Endothelial cell of umbilical vein (primary cell): ENCODE measurements around the gene LBHD2. TPM values are rescaled to one million over a fixed set of nuclear protein-coding genes. Genes with fewer than 3 reads are reported as not detected.

Experiments
- BruUV-seq: library from RNA; stranded (reverse); fragments of 400-500 nt; replicated peaks from 2 replicates; lab custom pipeline; 2021; lab: Mats Ljungman, UMichigan
- CTCF ChIA-PET: fragments of 300-600, 350-600 bp; sonication (Branson Sonifier 250); formaldehyde crosslinking; loops from one replicate; lab custom pipeline; 2021; ENCODE audit warnings: antibody characterized with exemption, inconsistent platforms; lab: Charles Lee
- POLR2A ChIA-PET: fragments of 300-600, 350-600 bp; sonication (Branson Sonifier 250); formaldehyde crosslinking; loops from one replicate; lab custom pipeline; 2021; ENCODE audit warnings: antibody characterized with exemption, inconsistent platforms; lab: Charles Lee
- DNase-seq: peaks from one replicate; pipeline ENCODE4 v3.0.0-alpha.2; 2011; ENCODE audit warnings: low read depth, low spot score
- FAIRE-seq: peaks from 2 replicates; lab custom pipeline; 2011; peaks lifted over from hg19 to GRCh38; lab: Jason Lieb, UNC
- H2AFZ ChIP-seq: 2 replicates; pipeline ENCODE4 v1.6.0; 2012; ENCODE audit warnings: low read depth, low read length, control low read depth, inconsistent platforms
- H3K27ac ChIP-seq: 2 replicates; pipeline ENCODE4 v1.5.1; 2011; ENCODE audit warnings: low read depth, mild to moderate bottlenecking, control low read depth, low read length, moderate library complexity; ENCODE audit not compliant: insufficient read depth
- H3K27me3 ChIP-seq, 2 experiments: 2 replicates each; pipeline versions ENCODE4 v1.6.0 to v1.6.1; 2011; ENCODE audit warnings: low read length in 2 of 2, mixed read lengths in 1 of 2; ENCODE audit not compliant: control insufficient read depth in 2 of 2, insufficient read depth in 2 of 2
- H3K36me3 ChIP-seq, 2 experiments: 2 replicates in 1 of 2; 3 replicates in 1 of 2; pipeline ENCODE4 v1.5.1; 2011; ENCODE audit warnings: low read length in 2 of 2, mild to moderate bottlenecking in 1 of 2, moderate library complexity in 1 of 2; ENCODE audit not compliant: control insufficient read depth in 2 of 2, insufficient read depth in 2 of 2; ENCODE audit errors: extremely low read depth in 1 of 2
- H3K4me1 ChIP-seq: 3 replicates; pipeline ENCODE4 v1.5.1; 2011; ENCODE audit warnings: mild to moderate bottlenecking, low read length; ENCODE audit not compliant: control insufficient read depth, insufficient read depth; ENCODE audit errors: extremely low read depth
- H3K4me2 ChIP-seq: 2 replicates; pipeline ENCODE4 v1.6.1; 2011; ENCODE audit warnings: low read length, control low read depth, mixed read lengths; ENCODE audit not compliant: insufficient read depth
- H3K4me3 ChIP-seq, 3 experiments: fragments of 200-600 bp in 1 of 3; sonication (generic), shearing (Covaris generic) in 1 of 3; replicated peaks in 1 of 3; 2 replicates each; pipeline ENCODE4 v1.5.1; 2011 to 2016; ENCODE audit warnings: control low read depth in 3 of 3, low read length in 3 of 3, mild to moderate bottlenecking in 2 of 3, inconsistent platforms in 1 of 3, low read depth in 1 of 3, moderate library complexity in 1 of 3; ENCODE audit not compliant: insufficient read depth in 1 of 3
- H3K79me2 ChIP-seq: 2 replicates; pipeline ENCODE4 v1.6.0; 2012; ENCODE audit warnings: low read length, inconsistent platforms; ENCODE audit not compliant: control insufficient read depth, insufficient read depth
- H3K9ac ChIP-seq: replicated peaks from 2 replicates; pipeline ENCODE3; 2011; ENCODE audit warnings: low read length, control low read depth; ENCODE audit not compliant: insufficient read depth; ENCODE audit errors: extremely low read depth
- H3K9me1 ChIP-seq: replicated peaks from 3 replicates; pipeline ENCODE4 v1.6.0; 2011; ENCODE audit warnings: mild to moderate bottlenecking, low read length; ENCODE audit not compliant: control insufficient read depth, insufficient read depth; ENCODE audit errors: extremely low read depth
- H3K9me3 ChIP-seq: replicated peaks from 2 replicates; pipeline ENCODE4 v1.5.1; 2012; ENCODE audit warnings: low read length, inconsistent platforms; ENCODE audit not compliant: control insufficient read depth, insufficient read depth
- H4K20me1 ChIP-seq: replicated peaks from 2 replicates; pipeline ENCODE3; 2011; ENCODE audit warnings: mild to moderate bottlenecking, low read length; ENCODE audit not compliant: control insufficient read depth, insufficient read depth; ENCODE audit errors: extremely low read depth
- CTCF ChIP-seq, 2 donors: IDR thresholded peaks; 1 replicate in 1 of 2; 2 replicates in 1 of 2; pipeline ENCODE4 v1.5.1; 2011; ENCODE audit warnings: low read length in 2 of 2, mild to moderate bottlenecking in 2 of 2, moderate library complexity in 2 of 2, control low read depth in 1 of 2, inconsistent platforms in 1 of 2, low read depth in 1 of 2; ENCODE audit not compliant: insufficient read depth in 1 of 2; ENCODE audit errors: extremely low read depth in 1 of 2
- EZH2 ChIP-seq: IDR thresholded peaks from 2 replicates; pipeline ENCODE4 v1.6.1; 2012; ENCODE audit warnings: borderline replicate concordance, low read depth, mild to moderate bottlenecking, moderate library complexity, low read length, inconsistent platforms; ENCODE audit not compliant: severe bottlenecking
- FOS ChIP-seq: IDR thresholded peaks from 2 replicates; pipeline ENCODE4 v1.6.1; 2011; ENCODE audit warnings: mild to moderate bottlenecking, low read length, moderate library complexity, borderline replicate concordance; ENCODE audit not compliant: insufficient read depth
- GATA2 ChIP-seq: IDR thresholded peaks from 2 replicates; pipeline ENCODE4 v1.7.0; 2011; ENCODE audit warnings: low read depth, mild to moderate bottlenecking, moderate library complexity, mixed read lengths, low read length; ENCODE audit not compliant: insufficient read length, insufficient read depth
- JUN ChIP-seq: IDR thresholded peaks from 2 replicates; pipeline ENCODE4 v1.6.1; 2011; ENCODE audit warnings: borderline replicate concordance, low read depth; ENCODE audit not compliant: insufficient read length, insufficient read depth
- MAX ChIP-seq: IDR thresholded peaks from 2 replicates; pipeline ENCODE4 v1.6.1; 2011; ENCODE audit not compliant: insufficient read depth, insufficient read length
- MYC ChIP-seq: IDR thresholded peaks from one replicate; pipeline ENCODE4 v1.6.1; 2011; ENCODE audit warnings: mild to moderate bottlenecking, low read depth, low read length
- POLR2A ChIP-seq: IDR thresholded peaks from 2 replicates; pipeline ENCODE4 v1.6.1; 2012; ENCODE audit warnings: low read depth, mild to moderate bottlenecking, control low read depth, low read length
- POLR2AphosphoS5 ChIP-seq: IDR thresholded peaks from 2 replicates; pipeline ENCODE4 v1.6.1; 2012; ENCODE audit warnings: low read depth, mild to moderate bottlenecking, control low read depth, low read length, moderate library complexity; ENCODE audit not compliant: insufficient read depth
- dilution Hi-C: fragments of 300-500 bp; cut with MboI; formaldehyde crosslinking; loops from one replicate; pipeline ENCODE4 v1.15.0; 2019; ENCODE audit warnings: low sequenced_read_pairs; ENCODE audit not compliant: extremely low pct_ligation_motif_present
- intact Hi-C: fragments of 100-400 bp; cut with micrococcal nuclease; formaldehyde crosslinking; loops from one replicate; pipeline ENCODE4 v1.10.0; 2022
- polyA plus RNA-seq, 4 experiments: library from polyadenylated mRNA; depleted of rRNA in 3 of 4; stranded (reverse) in 3 of 4; unstranded in 1 of 4; fragments of >200 nt; gene quantifications; 2 replicates each; pipeline versions ENCODE4 v1.2.1 to v1.2.3, GENCODE V29; 2011 to 2012; ENCODE audit warnings: missing spikeins in 1 of 4
- total RNA-seq: library from RNA; stranded (reverse); gene quantifications from 2 replicates; pipeline ENCODE4 v1.2.3, GENCODE V29; 2021

LBHD2 gene
- total and polyA plus RNA-seq, 2 donors (not counting 3 experiments of a cell fraction or from before 2014, with no cell fraction given): not detected

GRCh38 chr14:103058164-103059055, 25.6 kb upstream of the LBHD2 start:
- H3K27me3 ChIP-seq: no peaks in the 10 kb centered on the region
- no peaks in the 10 kb centered on the region for H3K9me3 ChIP-seq
- no peak for DNase-seq
- H3K9me1 ChIP-seq: no peaks in the 10 kb centered on the region
- H3K36me3 ChIP-seq: no peaks in the 10 kb centered on the region
- dilution Hi-C loops (no loop called here), intact Hi-C loops (loop anchor here (5.0 kb wide), 1 partner anchor 86 kb away; no protein-coding TSS in a partner anchor)
- no peak for TF ChIP-seq FOS
- no peak for TF ChIP-seq POLR2A
- TF ChIP-seq CTCF (IDR thresholded peaks at IDR 0.05; ENCODE audit: extremely low read depth in 1 of 2, insufficient read depth in 1 of 2, low read depth in 1 of 2, low read length in 2 of 2): no peak
- no peak for TF ChIP-seq JUN
- TF ChIP-seq EZH2: no peak
- TF ChIP-seq GATA2: no peak
- TF ChIP-seq MAX: no peak
- TF ChIP-seq MYC: no peak
- TF ChIP-seq POLR2AphosphoS5: no peak
- FAIRE-seq: no peak
- H3K4me3 ChIP-seq: peak overlapping the region; percentile 21 to 89 (median 41)
- peak overlapping the region; percentile 84 for H2AFZ ChIP-seq
- BruUV-seq: no TSS peak
- peak overlapping the region; percentile 41 for H3K9ac ChIP-seq
- H3K4me2 ChIP-seq: peak overlapping the region; percentile 56
- POLR2A ChIA-PET: interaction anchor here (0.6 kb wide), 1 partner anchor 165 kb away, joined by 3 read pairs; no protein-coding TSS in a partner anchor
- peaks cover 4% of the 10 kb centered on the region for H4K20me1 ChIP-seq
- CTCF ChIA-PET: interaction anchor here (1.1 to 2.6 kb wide), 2 partner anchors 10 to 16 kb away, joined by 3 to 7 read pairs; no protein-coding TSS in a partner anchor
- H3K79me2 ChIP-seq: peaks cover 32% of the 10 kb centered on the region
- peaks cover 22% of the 10 kb centered on the region for H3K4me1 ChIP-seq
- H3K27ac ChIP-seq: no peak overlapping the region
